ENCODE results near the gene CSNK1A1.
"Not testable (repeated sequence)": the region's sequence is repeated elsewhere in the genome, so short reads cannot be mapped to it uniquely, and the experiment has no call there.

CSNK1A1 gene

DNA sequence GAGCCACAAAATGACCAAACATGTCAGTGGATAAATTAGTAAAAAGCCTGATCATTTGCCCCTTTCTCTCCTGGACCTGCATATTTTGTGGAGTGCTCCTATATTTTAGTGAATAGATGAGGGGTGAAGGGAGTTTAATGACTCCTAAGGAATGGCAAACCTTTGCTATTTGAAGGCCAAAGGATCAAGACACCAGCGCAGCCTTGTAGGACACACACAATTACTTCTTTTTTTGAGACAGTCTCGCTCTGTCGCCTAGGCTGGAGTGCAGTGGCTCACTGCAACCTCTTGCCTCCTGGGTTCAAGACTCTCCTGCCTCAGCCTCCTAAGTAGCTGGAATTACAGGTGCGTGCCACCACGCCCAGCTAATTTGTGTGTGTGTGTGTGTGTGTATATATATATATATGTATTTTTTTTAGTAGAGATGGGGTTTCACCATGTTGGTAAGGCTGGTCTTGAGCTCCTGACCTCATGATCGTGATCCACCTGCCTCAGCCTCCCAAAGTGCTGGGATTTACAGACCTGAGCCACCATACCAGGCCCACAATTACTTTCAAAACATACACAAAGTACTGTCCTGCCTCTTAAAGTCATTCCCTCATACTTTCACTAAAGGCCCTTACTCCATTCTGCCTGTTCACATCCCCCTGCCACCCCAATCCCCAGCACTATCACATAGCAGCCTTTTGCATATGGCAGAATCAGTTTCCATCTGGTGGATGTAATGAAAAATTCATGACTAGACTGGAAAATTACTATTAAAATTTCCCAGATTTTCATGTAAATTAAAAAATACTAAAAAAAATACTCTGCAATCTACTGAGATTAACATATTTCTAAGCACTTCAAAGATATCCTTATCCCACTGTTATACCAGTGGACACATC, 60.4 kb downstream of the CSNK1A1 start:
- DNase-seq (ENCODE audit: low read depth in 2 of 2), result no peak

- no peak for DNase-seq (ENCODE audit: low read depth in 2 of 2)
Measured at GRCh38 chr5:149489605-149490037, 61.6 kb downstream of the CSNK1A1 start.

DNA sequence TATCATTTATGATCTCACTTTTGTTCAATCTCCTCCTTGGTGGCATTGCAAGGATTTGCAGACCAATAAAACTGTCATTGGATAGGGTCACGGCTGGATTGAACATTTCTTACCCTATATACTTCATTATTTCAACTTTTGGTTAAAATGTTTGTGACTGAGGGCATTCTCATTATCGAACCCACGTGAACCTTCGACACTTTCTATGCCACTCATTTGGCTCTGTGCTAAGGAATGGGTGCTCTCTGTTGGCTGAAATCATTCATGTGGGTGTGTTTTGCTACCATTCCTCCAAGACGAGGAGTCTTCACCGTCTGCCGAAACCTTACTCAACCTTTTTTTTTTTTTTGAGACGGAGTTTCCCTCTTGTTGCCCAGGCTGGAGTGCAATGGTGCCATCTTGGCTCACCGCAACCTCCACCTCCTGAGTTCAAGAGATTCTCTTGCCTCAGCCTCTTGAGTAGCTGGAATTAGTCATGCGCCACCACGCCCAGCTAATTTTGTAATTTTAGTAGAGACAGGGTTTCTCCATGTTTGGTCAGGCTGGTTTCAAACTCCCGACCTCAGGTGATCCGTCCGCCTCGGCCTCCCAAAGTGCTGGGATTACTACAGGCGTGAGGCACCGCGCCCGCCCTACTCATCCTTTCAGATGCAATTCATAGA, 62.5 kb downstream of the CSNK1A1 start:
- no peak for DNase-seq (ENCODE audit: low read depth in 2 of 2)

DNA sequence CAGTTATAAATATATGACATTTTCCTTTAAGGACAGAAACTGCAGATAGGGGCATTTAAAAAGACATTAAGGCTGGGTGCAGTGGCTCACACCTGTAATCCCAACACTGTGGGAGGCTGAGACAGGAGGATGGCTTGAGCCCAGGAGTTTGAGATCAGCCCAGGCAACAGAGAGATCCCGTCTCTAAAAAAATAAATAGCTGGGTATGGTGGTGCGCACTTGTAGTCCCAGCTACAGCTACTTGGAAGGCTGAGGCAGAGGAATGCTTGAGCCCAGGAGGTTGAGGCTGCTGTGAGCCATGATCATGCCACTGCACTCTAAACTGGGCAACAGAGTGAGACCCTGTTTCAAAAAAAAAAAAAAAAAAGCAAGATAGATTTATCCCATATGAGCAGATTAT, 63.6 kb downstream of the CSNK1A1 start:
- DNase-seq (ENCODE audit: low read depth in 2 of 2), result no peak

- DNase-seq (ENCODE audit: low read depth in 2 of 2), result no peak
Measured at GRCh38 chr5:149486726-149487635, 64.3 kb downstream of the CSNK1A1 start.

- no peak for DNase-seq (ENCODE audit: low read depth in 2 of 2)
Measured at GRCh38 chr5:149485655-149486615, 65.3 kb downstream of the CSNK1A1 start.

DNA sequence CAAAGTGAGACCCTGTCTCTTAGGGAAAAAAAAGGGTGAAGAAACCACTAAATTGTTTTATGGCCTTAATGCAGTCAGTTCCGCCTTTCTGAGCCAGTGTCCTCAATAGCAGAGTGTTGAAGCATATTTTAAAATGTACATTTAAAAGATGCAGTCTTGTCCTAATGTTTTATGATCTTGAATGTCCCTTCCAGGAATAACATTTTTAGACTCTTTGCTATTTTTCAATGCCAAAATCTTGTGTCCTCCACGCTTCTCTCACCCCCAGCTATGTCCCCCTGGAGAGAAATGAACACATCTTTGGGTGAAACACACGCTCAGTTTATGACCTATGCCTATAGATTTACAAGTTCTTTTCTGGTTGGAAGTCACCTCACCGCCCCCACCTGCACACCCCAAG, 69.8 kb downstream of the CSNK1A1 start:
- no peak for DNase-seq (ENCODE audit: low read depth in 2 of 2)

DNA sequence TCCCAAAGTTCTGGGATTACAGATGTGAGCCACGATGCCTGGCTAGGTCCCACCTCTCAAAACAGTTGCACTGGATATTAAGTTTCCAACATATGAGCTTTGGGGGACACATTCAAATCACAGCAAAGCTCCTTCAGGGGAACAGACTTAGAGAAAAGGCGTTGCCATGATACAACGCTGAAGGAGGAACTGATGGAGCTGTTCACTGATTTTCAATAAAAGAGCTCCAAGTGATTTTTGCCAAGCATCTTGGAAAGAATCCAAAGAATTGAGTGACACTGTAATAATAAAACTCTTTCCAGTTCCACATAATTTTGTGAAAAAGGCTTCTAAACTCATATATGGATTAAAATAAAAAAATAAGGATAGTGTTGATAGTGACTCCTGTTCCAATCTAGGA, 72.5 kb downstream of the CSNK1A1 start:
- DNase-seq (ENCODE audit: low read depth in 2 of 2), result no peak

DNA sequence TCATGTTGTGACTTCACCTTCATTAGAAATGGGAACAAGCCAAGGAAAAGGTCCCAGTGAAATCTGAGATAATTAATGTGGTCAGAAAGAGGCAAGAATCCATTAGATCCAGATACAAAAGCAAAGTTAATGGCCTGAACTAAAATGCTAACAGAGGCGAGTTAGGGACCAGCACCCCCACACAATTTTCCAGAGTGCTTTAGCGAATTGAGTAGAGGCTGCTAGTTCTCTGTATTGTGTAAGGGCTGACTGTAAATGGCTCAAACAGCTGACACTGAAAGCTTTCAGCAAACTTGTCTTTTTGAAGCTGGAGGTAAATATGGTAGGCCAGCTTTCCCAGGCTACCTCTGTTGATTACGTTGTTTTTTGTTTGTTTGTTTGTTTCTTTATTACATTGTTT, 75.5 kb downstream of the CSNK1A1 start:
- no peak for DNase-seq (ENCODE audit: low read depth in 2 of 2)

- DNase-seq (ENCODE audit: low read depth in 2 of 2), result no peak
Measured at GRCh38 chr5:149474198-149474597, 77.0 kb downstream of the CSNK1A1 start.

- DNase-seq (ENCODE audit: low read depth in 2 of 2), result no peak
Measured at GRCh38 chr5:149473441-149473840, 77.8 kb downstream of the CSNK1A1 start.

DNA sequence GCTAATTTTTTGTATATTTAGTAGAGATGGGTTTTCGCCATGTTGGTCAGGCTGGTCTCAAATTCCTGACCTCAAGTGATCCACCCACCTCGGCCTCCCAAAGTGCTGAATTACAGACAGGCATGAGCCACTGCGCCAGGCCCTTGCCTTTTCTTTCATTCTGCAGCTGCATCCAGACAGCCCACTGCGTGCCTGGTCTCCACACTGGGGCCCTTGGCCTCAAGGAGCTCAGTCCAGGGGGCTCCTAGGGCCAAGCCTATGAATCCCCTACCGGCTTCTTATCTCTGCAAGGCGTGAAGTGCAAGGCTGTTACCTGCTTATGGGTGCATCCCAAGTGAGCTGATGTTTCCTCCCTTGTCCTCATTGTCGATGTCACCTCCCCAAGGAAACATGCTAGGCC, 78.8 kb downstream of the CSNK1A1 start:
- no peak for DNase-seq (ENCODE audit: low read depth in 2 of 2)

GRCh38 chr5:149471406-149472183, 79.6 kb downstream of the CSNK1A1 start:
- no peak for DNase-seq (ENCODE audit: low read depth in 2 of 2)

DNA sequence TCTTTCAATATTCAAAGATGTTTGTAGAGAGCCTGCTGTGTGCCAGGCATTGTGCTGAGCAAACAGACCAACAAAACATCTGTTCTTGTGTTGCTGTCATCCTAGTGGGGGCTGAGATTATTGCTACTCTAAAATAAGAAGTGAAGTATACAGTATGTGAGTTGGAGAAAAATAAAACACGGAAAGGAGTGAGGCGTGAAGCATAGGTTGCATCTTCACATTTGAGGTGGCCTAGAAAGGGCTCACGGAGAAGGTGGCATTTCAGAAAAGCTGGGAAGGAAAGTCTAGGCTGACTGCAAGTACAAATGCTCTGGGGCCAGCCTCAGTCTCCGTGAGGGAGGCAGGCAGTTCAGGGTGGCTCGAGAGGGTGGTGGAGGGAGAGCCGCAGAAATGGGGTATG, 80.3 kb downstream of the CSNK1A1 start:
- DNase-seq (ENCODE audit: low read depth in 2 of 2), result no peak

DNA sequence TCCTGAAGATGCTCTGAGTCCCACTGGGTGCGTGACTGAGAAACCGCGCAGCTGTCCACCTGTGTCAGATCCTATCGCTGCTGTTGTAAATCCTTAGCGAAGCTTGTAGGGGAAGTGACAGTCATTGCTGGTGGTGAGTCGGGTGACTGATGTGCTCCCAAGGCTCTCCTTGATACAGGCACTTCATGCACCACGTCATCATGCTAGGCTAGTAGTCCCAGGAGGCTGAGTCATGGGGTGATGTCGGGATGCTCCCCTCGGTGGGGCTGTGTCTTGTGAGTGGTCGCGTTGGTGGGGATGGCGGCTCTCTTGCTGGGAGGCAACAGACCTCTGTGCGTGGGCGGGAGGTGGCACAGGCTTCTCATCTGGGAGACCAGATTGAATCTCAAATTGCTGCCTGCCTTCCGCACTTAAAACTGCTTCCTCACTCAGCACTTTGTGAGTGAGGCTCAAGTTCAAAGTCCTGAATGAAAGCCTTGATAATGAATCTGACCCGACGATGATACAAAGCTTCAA, 84.7 kb downstream of the CSNK1A1 start:
- peak; percentile 7 to 20 for DNase-seq (ENCODE audit: low read depth in 2 of 2)

GRCh38 chr5:149464796-149465489, 86.3 kb downstream of the CSNK1A1 start:
- no peak for DNase-seq (ENCODE audit: low read depth in 2 of 2)

- not testable (repeated sequence) for DNase-seq (ENCODE audit: low read depth in 2 of 2)
Measured at GRCh38 chr5:149461907-149462306, 89.3 kb downstream of the CSNK1A1 start.

DNA sequence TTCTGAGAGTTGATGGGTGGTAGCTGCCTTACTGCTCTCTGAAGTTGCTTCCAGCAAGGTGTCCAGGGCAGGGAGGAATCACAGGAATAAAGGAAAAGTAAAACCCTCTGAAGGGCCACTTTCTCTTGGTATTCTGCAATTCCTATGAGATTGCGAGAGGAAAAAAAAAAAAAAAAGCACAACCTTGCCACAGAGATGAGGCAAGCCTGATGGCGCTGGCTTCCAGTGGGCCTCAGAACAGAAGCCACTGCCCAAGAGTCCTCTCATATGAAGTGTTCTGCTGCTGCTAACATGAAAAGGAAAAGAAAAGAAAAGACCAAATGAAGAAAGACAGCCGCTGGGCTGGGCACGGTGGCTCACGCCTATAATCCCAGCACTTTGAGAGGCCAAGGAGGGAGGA, 91.3 kb downstream of the CSNK1A1 start:
- no peak for DNase-seq (ENCODE audit: low read depth in 2 of 2)

DNA sequence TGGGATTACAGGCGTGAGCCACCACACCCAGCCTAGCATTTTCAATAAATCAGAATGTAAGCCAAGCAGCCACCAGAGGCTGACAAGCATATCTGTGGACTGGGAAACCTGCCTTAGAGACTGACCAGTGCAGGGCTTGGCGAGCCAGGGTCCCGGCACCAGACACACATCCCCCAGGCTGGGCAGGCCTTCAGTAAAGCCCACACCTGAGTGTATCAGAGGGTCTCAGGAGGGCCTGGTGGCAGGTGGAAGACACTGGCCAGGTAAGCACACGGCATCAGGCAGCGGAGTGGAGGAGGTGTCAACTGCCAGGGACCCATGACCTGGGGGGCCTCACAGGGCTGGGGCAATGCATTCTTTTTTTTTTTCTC, 93.9 kb downstream of the CSNK1A1 start:
- no peak for DNase-seq (ENCODE audit: low read depth in 2 of 2)

Measured in stimulated activated CD8-positive, alpha-beta memory T cell treated with anti-CD3 and anti-CD28 coated beads, Interleukin-15, amount 100 ng/mL, for 48 hours (primary cell).